ENCODE measurements around the gene KRTAP5-10.
"Not testable (repeated sequence)": the region's sequence is repeated elsewhere in the genome, so short reads cannot be mapped to it uniquely, and the experiment has no call there.

KRTAP5-10 gene

DNA sequence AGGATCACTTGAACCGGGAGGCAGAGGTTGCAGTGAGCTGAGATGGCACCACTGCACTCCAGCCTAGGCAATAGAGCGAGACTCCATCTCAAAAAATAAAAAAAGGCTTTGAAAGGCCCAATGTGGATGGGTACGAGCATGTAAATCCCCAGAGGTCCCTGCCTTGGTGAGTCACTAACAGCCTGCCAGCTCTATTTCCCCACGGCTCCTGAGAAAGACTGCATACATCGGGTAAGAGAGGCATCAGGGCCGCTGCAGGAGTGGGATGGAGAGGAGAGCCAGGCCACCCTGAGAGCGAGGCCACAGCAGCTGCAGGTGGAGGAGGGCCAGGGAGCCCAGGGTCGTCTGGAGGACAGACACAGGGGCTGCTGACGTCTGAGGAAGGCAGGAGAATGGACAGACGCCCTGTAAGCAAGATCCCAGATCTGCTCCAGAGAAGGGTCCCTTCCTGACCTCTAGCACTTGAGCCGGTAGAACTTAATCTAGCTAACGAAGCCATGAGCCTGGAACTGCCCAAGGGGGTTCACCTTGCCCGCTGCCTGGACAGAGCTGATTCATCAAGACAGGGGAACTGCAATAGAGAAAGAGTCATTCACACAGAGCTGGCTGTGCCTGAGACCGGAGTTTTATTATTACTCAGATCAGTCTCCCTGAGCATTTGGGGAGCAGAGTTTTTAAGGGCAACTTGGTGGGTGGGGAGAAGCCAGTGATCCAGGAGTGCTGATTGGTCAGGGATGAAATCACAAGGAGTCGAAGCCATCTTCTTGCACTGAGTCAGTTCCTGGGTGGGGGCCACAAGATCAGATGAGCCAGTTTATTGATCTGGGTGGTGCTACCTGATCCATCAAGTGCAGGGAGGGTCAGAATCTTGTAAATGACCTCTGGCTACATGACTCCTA, 22.2 kb upstream of the KRTAP5-10 start:
- DNase-seq = no peak

GRCh38 chr11:71543866-71544265, 21.5 kb upstream of the KRTAP5-10 start:
- DNase-seq = no peak

DNA sequence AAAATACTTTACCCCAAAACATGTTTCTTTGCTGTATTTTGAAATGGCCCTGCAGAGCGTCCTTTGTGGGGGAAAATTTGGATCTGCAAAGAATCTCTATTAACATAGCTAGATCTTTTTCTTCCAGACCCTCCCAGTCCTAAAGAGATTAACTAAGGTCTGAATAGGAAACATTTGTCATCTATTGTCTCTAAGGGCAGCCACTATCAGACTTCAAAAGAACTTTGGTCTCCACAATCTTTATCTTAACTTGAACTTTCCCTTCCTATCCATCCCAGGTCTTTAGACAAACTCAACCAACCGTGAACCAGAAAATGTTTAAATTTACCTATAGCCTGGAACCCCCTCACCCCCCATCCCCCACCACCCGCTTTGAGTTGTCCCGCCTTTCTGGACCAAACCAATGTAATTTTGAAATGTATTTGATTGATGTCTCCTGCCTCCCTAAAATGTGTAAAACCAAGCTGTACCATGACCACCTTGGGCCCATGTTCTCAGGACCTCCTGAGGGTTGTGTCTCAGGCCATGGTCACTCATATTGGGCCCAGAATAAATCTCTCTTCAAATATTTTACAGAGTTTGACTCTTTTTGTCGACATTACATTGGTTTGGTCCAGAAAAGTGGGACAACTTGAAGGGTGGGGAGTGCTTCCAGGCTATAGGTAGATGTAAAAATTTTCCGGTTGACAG, 20.7 kb upstream of the KRTAP5-10 start:
- no peak for DNase-seq

GRCh38 chr11:71545405-71545966, 19.9 kb upstream of the KRTAP5-10 start:
- DNase-seq = no peak

GRCh38 chr11:71548120-71548519, 17.2 kb upstream of the KRTAP5-10 start, which contains the start of gene KRTAP5-9:
Gene KRTAP5-9, plus strand, starts transcription at chr11:71548420. Its CDS starts 238 bp downstream, at chr11:71548658.
- no peak for DNase-seq

DNA sequence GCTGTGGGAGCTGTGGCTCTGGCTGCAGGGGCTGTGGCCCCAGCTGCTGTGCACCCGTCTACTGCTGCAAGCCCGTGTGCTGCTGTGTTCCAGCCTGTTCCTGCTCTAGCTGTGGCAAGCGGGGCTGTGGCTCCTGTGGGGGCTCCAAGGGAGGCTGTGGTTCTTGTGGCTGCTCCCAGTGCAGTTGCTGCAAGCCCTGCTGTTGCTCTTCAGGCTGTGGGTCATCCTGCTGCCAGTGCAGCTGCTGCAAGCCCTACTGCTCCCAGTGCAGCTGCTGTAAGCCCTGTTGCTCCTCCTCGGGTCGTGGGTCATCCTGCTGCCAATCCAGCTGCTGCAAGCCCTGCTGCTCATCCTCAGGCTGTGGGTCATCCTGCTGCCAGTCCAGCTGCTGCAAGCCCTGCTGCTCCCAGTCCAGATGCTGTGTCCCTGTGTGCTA, 16.6 kb upstream of the KRTAP5-10 start:
- DNase-seq = no peak

GRCh38 chr11:71551711-71552110, 13.7 kb upstream of the KRTAP5-10 start:
- no peak for DNase-seq

DNA sequence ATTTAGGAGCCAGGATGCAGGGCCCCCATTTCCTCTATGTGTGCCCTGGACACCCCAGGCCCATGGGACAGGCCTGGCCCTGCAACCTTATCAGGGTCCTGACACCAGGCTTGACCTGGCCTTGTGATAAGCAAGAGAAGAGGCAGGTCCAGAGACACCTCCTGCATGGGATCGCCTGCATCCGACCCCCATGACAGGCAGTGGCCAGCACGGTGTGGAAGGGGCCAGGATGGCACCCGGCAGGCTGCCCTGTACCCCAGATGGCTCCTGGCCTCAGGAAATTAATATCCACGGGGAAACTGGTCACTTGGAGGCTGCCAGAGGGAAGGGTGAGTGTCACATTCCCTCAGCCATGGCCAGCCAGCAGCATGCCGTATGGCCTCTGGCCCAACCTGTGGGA, 10.4 kb upstream of the KRTAP5-10 start:
- no peak for DNase-seq

DNA sequence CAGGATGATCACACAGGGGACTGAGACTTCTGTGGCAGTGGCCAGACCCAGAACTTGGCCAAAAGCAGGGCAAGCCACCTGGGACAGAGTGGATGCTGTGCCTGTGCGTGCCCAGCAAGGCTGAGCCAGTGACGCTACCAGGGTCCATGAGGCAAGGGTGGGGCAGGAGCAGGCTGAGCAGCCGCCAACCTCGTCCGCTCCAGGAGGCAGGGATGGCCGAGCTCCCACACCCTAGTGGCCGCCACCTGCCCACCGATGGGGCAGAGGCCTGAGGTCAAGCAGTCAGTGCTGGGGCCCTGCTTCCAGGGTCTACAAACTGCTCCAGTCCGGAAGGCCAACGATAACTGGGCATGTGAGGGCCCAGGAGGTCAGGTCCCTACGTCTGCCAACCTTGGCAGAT, 9.9 kb upstream of the KRTAP5-10 start:
- no peak for DNase-seq

GRCh38 chr11:71556018-71556417, 9.3 kb upstream of the KRTAP5-10 start:
- no peak for DNase-seq

GRCh38 chr11:71557257-71557656, 8.1 kb upstream of the KRTAP5-10 start:
- no peak for DNase-seq

DNA sequence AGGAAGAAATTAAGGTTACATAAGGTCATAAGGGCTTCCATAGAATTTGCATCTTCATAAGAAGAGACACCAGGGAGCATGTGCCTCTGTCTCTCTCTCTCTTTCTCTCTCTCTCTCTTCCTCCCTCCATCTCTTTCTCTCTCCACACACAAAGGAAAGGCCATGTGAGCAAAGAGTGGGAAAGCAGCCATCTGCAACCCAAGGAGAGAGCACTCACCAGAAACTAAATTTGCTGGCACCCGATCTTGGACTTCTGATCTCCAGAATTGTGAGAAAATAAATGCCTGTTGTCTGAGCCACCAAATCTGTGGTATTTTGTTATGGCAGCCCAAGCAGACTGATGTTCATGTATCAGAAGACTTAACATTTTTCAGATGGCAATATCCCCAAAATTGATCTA, 6.4 kb upstream of the KRTAP5-10 start:
- DNase-seq = no peak

- no peak for DNase-seq
These were observed 3.2 kb upstream of the KRTAP5-10 start for GRCh38 chr11:71562120-71562519.

- peak in 1 of 5 experiments; percentile 24 for DNase-seq
These were observed 2.0 kb upstream of the KRTAP5-10 start for GRCh38 chr11:71563406-71563805.

DNA sequence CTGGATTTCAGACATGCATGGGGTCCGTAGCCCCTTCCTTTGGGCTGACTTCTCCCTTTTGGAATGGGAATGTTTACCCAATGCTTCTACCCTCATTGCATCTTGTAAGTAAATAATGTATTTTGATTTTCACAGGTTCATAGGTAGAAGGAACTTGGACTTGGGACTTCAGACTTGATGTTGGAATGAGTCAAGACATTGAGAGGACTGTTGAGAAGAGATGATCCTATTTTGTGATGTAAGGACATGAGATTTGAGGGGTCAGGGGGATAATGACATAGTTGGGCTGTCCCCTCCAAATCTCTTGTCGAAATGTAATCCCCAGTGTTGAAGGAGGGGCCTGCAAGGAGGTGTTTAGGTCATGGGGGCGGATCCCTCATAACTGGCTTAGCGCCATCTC, 933 bp upstream of the KRTAP5-10 start:
- DNase-seq = no peak

DNA sequence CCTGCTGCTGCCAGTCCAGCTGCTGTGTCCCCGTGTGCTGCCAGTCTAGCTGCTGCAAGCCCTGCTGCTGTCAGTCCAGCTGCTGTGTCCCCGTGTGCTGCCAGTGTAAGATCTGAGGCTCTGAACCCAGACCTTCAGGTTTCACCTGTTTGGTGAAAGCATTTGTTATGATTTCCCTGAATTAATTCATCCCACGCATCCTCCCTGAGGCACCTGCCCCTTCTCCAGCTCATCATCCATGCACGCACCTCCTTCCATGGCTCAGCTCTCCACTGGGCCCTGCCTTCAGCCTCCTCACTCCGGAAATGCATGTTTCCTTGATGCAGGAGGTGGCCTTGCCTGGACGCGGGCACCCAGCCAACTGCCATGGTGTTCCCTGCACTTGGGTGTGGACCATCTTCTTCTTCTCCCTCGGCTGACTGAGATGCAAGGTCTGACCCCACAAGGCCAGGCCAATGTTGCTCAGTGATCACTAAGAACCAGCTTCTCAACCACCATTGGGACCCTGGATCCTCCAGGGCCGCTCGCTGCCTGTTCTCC, 788 bp downstream of the KRTAP5-10 start:
- DNase-seq = no peak

DNA sequence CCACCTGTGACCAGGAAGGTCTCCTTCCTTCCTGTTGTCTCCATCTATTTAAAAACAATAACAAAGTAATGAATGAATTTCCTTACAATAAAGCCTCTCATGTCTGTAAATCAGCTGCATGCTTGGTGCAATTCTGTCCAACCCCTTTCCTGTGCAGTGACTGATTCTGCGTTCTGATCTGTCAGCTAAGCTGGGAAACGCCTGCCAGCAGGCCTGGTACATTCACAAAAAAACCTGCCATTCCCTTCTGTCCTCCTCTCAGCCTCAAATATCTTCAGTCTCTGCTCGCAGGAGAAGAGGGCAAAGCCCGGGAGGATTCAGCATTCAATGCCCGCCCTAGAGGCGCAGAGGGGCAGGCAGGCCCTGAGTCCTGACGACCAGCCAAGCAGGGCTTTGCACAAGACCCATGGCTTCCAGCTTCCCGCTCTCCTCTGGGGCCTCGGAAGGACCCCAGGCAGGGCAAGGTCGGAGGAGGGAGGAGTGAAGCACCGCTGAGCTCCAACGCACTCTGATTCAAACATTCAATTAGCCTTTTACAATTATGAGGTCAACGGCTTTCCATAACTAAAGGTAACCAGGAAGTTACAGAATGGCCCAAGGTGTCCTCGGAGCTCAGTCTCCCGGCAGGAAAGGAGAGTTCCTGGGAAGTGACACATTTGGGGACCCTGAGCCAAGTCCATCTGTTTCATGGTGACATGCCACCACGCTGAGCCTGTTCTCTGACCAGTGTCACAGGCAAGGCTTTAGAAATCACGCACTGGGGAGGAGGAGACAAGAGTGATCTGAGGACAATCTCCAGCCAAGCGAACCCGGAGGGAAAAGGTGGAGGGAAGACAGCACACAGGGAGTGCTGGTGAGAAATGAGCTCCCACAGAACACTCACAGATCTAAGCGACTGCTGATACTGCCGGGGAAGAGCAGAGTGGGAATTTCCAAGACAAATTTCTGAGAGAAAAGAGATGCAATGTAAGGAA, 1.6 kb downstream of the KRTAP5-10 start:
- DNase-seq = not testable (repeated sequence)

DNA sequence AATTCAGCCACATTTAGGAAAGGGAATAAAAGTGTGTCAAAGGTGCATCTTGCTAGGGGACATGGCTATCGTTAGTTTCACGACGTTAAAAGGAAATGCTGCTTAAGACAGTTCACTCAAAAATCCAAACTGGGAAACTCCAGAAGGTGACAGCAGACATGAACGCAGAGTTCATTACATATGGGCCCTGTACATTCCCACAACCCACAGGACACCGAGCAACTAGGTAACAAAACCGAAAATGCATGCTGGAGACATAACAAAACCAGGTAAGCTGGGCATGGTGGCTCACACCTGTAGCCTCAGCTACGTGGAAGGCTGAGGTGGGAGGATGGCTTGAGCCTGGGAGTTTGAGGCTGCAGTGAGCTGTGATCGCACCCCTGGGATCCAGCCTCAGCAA, 2.3 kb downstream of the KRTAP5-10 start:
- not testable (repeated sequence) for DNase-seq

DNA sequence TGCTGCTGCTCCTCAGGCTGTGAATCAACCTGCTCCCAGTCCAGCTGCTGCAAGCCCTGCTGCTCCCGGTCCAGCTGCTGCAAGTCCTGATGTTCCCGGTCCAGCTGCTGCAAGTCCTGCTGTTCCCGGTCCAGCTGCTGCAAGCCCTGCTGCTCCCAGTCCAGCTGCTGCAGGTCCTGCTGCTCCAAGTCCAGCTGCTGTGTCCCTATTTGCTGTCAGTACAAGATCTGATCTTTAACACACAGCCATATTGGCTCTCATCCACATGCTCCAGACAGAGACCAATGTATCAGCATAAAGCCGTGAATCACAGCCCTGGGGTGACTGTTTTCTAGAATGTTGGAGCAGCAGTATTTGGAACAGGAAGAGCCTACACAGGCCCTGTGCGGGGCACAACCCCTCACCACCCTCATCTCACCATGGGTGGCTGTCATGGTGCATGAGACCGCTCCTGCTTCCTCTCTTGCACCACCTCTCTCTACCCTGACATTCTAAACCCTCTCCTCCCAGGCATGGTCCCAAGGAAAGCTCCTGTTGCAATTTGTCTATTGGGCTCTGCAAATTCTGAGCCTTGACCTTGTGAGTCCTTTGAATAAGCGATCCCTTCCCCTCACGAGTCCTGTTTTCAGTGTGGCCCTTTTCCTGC, 3.5 kb downstream of the KRTAP5-10 start:
- DNase-seq = no peak

- not testable (repeated sequence) for DNase-seq
These were observed 5.9 kb downstream of the KRTAP5-10 start for GRCh38 chr11:71571101-71571850.

DNA sequence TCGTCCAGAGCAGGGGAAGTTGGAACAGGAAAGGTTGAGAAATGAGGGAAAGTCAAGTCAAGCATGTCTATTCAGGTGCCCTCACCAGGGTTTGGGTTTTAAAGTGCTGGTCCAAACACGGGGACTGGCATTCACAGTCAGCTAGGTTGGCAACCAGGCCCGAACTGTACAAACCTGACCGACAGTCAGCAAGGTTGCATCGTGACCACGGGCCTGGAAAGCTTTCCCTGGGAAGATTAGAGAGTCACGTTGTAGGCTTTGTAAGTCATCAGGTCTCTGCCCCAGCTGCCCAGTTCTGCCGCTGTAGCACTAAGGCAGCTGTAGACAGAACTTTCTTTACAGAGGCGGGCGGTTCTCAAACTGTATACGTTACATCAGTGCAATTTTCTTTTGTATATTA, 7.4 kb downstream of the KRTAP5-10 start:
- DNase-seq = no peak
